Kidney (tissue), 14 donors: Measurements from ENCODE around the gene KIAA1549. TPM values are rescaled to one million over a fixed set of nuclear protein-coding genes. Genes with fewer than 3 reads are reported as not detected.
"Not testable (repeated sequence)": the region's sequence is repeated elsewhere in the genome, so short reads cannot be mapped to it uniquely, and the experiment has no call there.

Source experiments
- DNase-seq, 5 donors: peaks; one replicate each; pipeline ENCODE4 v3.0.0-alpha.2; 2013 to 2020
- FAIRE-seq: peaks from 2 replicates; lab custom pipeline; 2012; peaks lifted over from hg19 to GRCh38; lab: Jason Lieb, UNC
- H3K27ac ChIP-seq, 2 donors: one replicate each; pipeline ENCODE4 v1.7.0; 2013; ENCODE audit warnings: low read depth in 2 of 2, low read length in 2 of 2, inconsistent platforms in 1 of 2
- H3K27me3 ChIP-seq: one replicate; pipeline ENCODE4 v1.7.1; 2013; ENCODE audit warnings: low read length, inconsistent platforms; ENCODE audit not compliant: control insufficient read depth, insufficient read depth
- H3K36me3 ChIP-seq, 3 donors: one replicate each; pipeline versions ENCODE4 v1.7.0 to v1.7.1; 2013; ENCODE audit warnings: low read length in 3 of 3, control low read depth in 1 of 3, inconsistent platforms in 1 of 3; ENCODE audit not compliant: insufficient read depth in 3 of 3, control insufficient read depth in 2 of 3
- H3K4me1 ChIP-seq, 3 donors: one replicate each; pipeline versions ENCODE4 v1.7.0 to v1.7.1; 2013; ENCODE audit warnings: low read length in 3 of 3, inconsistent platforms in 1 of 3, low read depth in 1 of 3; ENCODE audit not compliant: control insufficient read depth in 2 of 3, insufficient read depth in 2 of 3
- H3K4me3 ChIP-seq, 3 donors: one replicate each; pipeline versions ENCODE4 v1.7.0 to v1.8.1; 2013; ENCODE audit warnings: low read length in 3 of 3, control low read depth in 1 of 3, inconsistent platforms in 1 of 3
- H3K9ac ChIP-seq, 3 donors: one replicate each; pipeline versions ENCODE4 v1.7.0 to v1.7.1; 2013; ENCODE audit warnings: low read length in 3 of 3, control low read depth in 1 of 3, inconsistent platforms in 1 of 3
- H3K9me3 ChIP-seq, 3 donors: one replicate each; pipeline versions ENCODE4 v1.7.0 to v1.7.1; 2013; ENCODE audit warnings: low read length in 3 of 3, control low read depth in 1 of 3, inconsistent platforms in 1 of 3; ENCODE audit not compliant: control insufficient read depth in 2 of 3, insufficient read depth in 1 of 3
- CTCF ChIP-seq: IDR thresholded peaks from 3 replicates; pipeline ENCODE4 v1.5.1; 2012; ENCODE audit warnings: mild to moderate bottlenecking, moderate library complexity, borderline replicate concordance; ENCODE audit not compliant: insufficient read depth; ENCODE audit errors: extremely low read depth
- intact Hi-C: fragments of 100-400 bp; cut with DNase I; formaldehyde crosslinking; loops from one replicate; pipeline ENCODE4 v1.11.1; 2022
- polyA plus RNA-seq: library from polyadenylated mRNA; stranded (reverse); fragments of 350-450 nt; fragmentation: Illumina TruSeq; extraction: RNeasy Lipid Tissue Mini Kit (QIAGEN cat#74804); gene quantifications from one replicate; pipeline ENCODE4 v1.2.3, GENCODE V29; 2014; ENCODE audit warnings: low read depth, low replicate concordance; ENCODE audit not compliant: insufficient read depth
- total RNA-seq: library from RNA; stranded (reverse); fragmentation: NEBNext Ultra II Directional; extraction: Animal tissue kit (Norgen Biotek cat#: 25700); gene quantifications from one replicate; pipeline ENCODE4 v1.2.1, GENCODE V29; 2021
- donor health status: control.
- donor health status: control.
- donor health status: control.
- donor health status: control.
- donor health status: control.
- donor health status: DM: yes; HTN: yes; CAD: no.
- donor health status: Normal renal cell carcinoma (clear cell type).

Gene KIAA1549
- total and polyA plus RNA-seq, 2 donors from 2014 or later = 1.8 to 10.1 TPM

- FAIRE-seq = no peak
- intact Hi-C loops = no loop called here
- DNase-seq = no peak
- Histone ChIP-seq H3K27me3 (no peaks in the 10 kb centered on the region), H3K9ac (no peak overlapping the region), H3K4me1 (peaks cover 0 to 7% (median 0%) of the 10 kb centered on the region in 3 donors), H3K36me3 (no peaks in the 10 kb centered on the region), H3K27ac (no peak overlapping the region), H3K9me3 (no peaks in the 10 kb centered on the region), H3K4me3 (no peak overlapping the region)
- TF ChIP-seq CTCF = no peak
Observed at GRCh38 chr7:138945154-138945553, 36.0 kb downstream of the KIAA1549 start.

- Histone ChIP-seq H3K9ac (no peak overlapping the region), H3K27me3 (no peaks in the 10 kb centered on the region), H3K36me3 (no peaks in the 10 kb centered on the region), H3K4me3 (no peak overlapping the region), H3K9me3 (no peaks in the 10 kb centered on the region), H3K27ac (no peak overlapping the region), H3K4me1 (peaks cover 0 to 7% (median 0%) of the 10 kb centered on the region in 3 donors)
- DNase-seq (no peak), FAIRE-seq (no peak)
- intact Hi-C loops = no loop called here
- TF ChIP-seq CTCF = no peak
Observed at GRCh38 chr7:138944592-138944991, 36.6 kb downstream of the KIAA1549 start.

GRCh38 chr7:138943061-138943460 is 38.1 kb downstream of the KIAA1549 start:
- H3K9ac ChIP-seq = no peak overlapping the region
- no peaks in the 10 kb centered on the region for H3K36me3 ChIP-seq
- H3K27me3 ChIP-seq = no peaks in the 10 kb centered on the region
- no peak overlapping the region for H3K27ac ChIP-seq
- H3K4me1 ChIP-seq = peaks cover 0 to 7% (median 0%) of the 10 kb centered on the region in 3 donors
- DNase-seq (no peak), FAIRE-seq (no peak)
- intact Hi-C loops = no loop called here
- H3K9me3 ChIP-seq = no peaks in the 10 kb centered on the region
- H3K4me3 ChIP-seq = no peak overlapping the region
- TF ChIP-seq CTCF = no peak

GRCh38 chr7:138941545-138941944 is 39.6 kb downstream of the KIAA1549 start:
- DNase-seq = peak in 2 of 5 donors; percentile 30 to 35
- no peak for TF ChIP-seq CTCF
- Histone ChIP-seq H3K36me3 (no peaks in the 10 kb centered on the region), H3K4me1 (peaks cover 0 to 7% (median 0%) of the 10 kb centered on the region in 3 donors), H3K9ac (no peak overlapping the region), H3K27me3 (no peaks in the 10 kb centered on the region), H3K27ac (no peak overlapping the region), H3K4me3 (no peak overlapping the region), H3K9me3 (no peaks in the 10 kb centered on the region)
- intact Hi-C loops = no loop called here
- FAIRE-seq = no peak

- peaks cover 0 to 12% (median under 1%) of the 10 kb centered on the region in 3 donors for H3K4me1 ChIP-seq
- intact Hi-C loops, H3K27ac ChIP-seq, FAIRE-seq, H3K9me3 ChIP-seq, DNase-seq, H3K27me3 ChIP-seq, H3K9ac ChIP-seq, H3K36me3 ChIP-seq, H3K4me3 ChIP-seq: not testable (repeated sequence)
Observed at GRCh38 chr7:138940602-138941001, 40.6 kb downstream of the KIAA1549 start.
